Mesodermal cell (in vitro differentiated cells): Measurements from ENCODE around the gene PARD6A.

Source experiments
- H3K27ac ChIP-seq: 2 replicates; pipeline ENCODE4 v1.7.0; 2013; ENCODE audit warnings: mild to moderate bottlenecking, low read depth, low read length, moderate library complexity; ENCODE audit not compliant: severe bottlenecking
- H3K36me3 ChIP-seq: 2 replicates; pipeline ENCODE4 v1.7.1; 2013; ENCODE audit warnings: mild to moderate bottlenecking, low read length, moderate library complexity; ENCODE audit not compliant: control insufficient read depth, insufficient read depth
- H3K4me1 ChIP-seq: one replicate; pipeline ENCODE4 v1.7.1; 2013; ENCODE audit warnings: mild to moderate bottlenecking, low read length; ENCODE audit not compliant: insufficient read depth, control insufficient read depth, poor library complexity, severe bottlenecking
- H3K4me3 ChIP-seq: 2 replicates; pipeline ENCODE4 v1.7.0; 2013; ENCODE audit warnings: low read length, control low read depth, mild to moderate bottlenecking; ENCODE audit not compliant: insufficient read depth, poor library complexity, severe bottlenecking; ENCODE audit errors: extremely low read depth
- H3K9me3 ChIP-seq: 2 replicates; pipeline ENCODE4 v1.7.1; 2013; ENCODE audit warnings: mild to moderate bottlenecking, low read length, moderate library complexity; ENCODE audit not compliant: control insufficient read depth
- WGBS, 2 experiments: methylation state at CpG; one replicate each; pipeline ENCODE4 v1.1.5; 2013; ENCODE audit warnings: missing lambda C conversion rate in 2 of 2; ENCODE audit not compliant: insufficient coverage in 2 of 2; 5-methylcytosine and 5-hydroxymethylcytosine counted together

Gene PARD6A

DNA sequence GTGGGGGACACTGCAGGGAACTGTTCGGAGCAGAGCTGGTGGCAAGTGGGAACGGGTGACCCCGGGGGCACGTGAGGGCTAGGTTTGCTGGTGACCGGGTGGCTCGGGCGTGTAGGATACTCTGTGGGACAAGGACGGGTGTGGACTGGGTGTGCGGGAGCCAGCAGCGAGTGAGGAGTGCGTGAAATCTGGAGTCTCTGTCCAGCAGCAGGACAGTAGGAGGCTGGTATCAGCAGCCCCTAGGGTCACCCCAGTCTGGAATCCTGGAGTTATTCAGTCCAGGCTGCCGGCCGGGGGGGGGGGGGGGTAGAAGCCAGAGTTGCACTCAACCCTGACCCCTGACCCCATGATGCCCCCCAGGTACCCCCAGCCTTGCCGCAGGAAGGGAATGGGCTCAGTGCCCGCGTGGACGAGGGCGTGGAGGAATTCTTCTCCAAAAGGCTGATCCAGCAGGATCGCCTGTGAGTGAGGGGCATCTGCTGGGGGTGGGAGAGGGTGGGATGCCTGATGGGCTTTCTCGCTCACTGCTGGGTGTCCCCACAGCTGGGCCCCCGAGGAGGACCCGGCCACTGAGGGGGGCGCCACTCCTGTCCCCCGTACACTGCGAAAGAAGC lies 6.9 kb upstream of the PARD6A start:
- Histone ChIP-seq H3K4me3 (peak overlapping the region; percentile 52), H3K36me3 (peaks cover 12% of the 10 kb centered on the region), H3K4me1 (no peaks in the 10 kb centered on the region), H3K27ac (no peak overlapping the region), H3K9me3 (no peaks in the 10 kb centered on the region)
- 42 to 54% methylated on average over 11 to 18 of the region's 25 CpGs for WGBS, 2 experiments

DNA sequence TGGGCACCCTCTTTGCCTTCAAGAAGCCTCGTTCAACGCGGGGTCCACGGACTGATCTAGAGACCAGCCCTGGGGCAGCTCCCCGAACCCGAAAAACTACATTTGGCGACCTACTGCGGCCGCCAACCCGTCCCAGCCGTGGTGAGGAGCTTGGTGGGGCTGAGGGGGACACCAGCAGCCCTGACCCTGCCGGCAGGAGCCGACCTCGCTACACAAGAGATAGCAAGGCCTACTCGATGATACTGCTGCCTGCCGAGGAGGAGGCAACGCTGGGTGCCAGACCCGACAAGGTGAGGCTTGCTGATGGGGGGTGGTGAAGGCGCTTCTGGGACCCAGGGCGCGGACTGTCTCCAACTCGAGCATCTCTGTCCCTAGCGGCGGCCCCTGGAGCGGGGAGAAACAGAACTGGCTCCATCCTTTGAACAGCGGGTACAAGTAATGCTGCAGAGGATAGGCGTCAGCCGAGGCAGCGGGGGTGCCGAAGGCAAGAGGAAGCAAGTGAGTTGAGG lies 6.3 kb upstream of the PARD6A start:
- H3K9me3 ChIP-seq, result no peaks in the 10 kb centered on the region
- H3K27ac ChIP-seq, result no peak overlapping the region
- no peak overlapping the region for H3K4me3 ChIP-seq
- H3K36me3 ChIP-seq, result peaks cover 14% of the 10 kb centered on the region
- H3K4me1 ChIP-seq, result no peaks in the 10 kb centered on the region
- WGBS, 2 experiments, result 91 to 93% methylated on average over 28 to 30 of the region's 30 CpGs

DNA sequence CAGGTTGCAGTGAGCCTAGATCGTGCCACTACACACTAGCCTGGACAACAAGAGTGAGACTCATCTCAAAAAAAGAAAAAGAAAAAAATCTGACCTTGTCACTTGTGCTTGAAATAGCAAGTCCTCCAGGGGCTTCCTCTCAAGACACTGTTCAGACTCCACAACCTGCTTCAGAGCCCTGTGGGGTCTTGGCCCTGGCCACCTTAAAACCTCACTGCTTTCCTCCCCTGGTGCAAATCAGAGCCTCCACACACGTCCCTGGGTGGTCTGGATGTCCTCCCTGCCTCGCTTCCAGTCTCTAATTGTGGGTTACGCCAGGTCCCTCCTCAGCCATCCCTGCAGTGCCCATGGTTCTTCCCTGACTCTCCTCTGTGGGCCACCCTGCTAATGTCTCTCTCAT lies 5.4 kb upstream of the PARD6A start:
- H3K4me1 ChIP-seq, result no peaks in the 10 kb centered on the region
- 85 to 90% methylated on average over 4 of the region's 4 CpGs for WGBS, 2 experiments
- no peaks in the 10 kb centered on the region for H3K9me3 ChIP-seq
- peaks cover 14% of the 10 kb centered on the region for H3K36me3 ChIP-seq
- H3K27ac ChIP-seq, result no peak overlapping the region
- H3K4me3 ChIP-seq, result no peak overlapping the region

DNA sequence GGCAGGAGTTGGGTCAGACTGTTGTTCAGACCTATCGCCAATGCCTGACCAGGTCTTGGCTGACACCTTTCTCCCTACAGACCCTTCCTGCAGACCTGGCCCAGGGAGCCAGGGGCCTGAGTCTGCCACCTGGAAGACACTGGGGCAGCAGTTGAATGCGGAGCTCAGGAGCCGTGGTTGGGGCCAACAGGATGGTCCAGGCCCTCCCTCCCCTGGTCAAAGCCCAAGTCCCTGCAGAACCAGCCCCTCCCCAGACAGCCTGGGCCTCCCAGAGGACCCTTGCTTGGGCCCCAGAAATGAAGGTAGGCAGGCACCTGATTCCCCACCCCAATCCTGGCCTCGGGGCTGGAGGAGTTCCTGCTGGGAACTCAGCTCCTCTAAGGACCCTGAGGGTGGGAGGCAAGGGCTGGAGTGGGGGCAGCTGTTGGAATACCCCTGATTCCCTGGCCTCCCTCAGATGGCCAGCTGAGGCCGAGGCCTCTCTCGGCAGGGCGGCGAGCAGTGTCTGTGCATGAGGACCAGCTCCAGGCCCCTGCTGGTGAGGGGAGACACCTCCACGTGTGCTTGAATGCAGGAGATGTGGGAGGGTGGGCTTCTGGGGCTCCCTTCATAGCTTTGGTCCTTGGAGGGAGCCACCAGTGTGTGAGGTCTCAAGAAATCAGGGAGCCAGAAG lies 4.3 kb upstream of the PARD6A start:
- Histone ChIP-seq H3K4me3 (no peak overlapping the region), H3K27ac (no peak overlapping the region), H3K4me1 (no peaks in the 10 kb centered on the region), H3K36me3 (peaks cover 14% of the 10 kb centered on the region), H3K9me3 (no peaks in the 10 kb centered on the region)
- 87 to 92% methylated on average over 6 to 8 of the region's 9 CpGs for WGBS, 2 experiments

DNA sequence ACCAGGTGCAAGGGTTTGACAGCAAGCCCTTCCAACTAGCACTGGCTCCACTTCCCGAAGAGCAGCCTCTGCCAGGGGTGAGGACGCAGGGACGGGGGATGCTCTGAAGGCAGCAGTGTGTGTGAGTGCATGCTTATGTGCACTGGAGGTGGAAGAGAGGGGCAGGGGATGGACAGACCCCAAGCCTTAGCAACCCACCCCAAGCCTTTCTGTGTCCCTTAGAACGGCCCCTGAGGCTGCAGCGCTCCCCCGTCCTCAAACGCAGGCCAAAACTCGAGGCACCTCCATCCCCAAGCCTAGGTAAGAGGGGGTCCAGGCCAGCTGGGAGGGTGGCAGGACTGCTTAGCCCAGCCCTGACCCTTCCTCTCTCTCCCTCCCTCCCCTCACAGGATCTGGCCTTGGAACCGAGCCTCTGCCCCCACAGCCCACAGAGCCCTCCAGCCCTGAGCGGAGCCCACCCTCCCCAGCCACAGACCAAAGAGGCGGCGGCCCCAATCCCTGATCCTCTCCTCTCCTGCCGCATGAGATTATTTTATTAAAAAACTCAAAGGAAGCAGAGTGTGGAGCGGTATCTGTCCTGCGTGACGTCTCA lies 3.6 kb upstream of the PARD6A start:
- no peak overlapping the region for H3K4me3 ChIP-seq
- H3K4me1 ChIP-seq, result no peaks in the 10 kb centered on the region
- no peaks in the 10 kb centered on the region for H3K9me3 ChIP-seq
- WGBS, 2 experiments, result 93% methylated on average over 7 to 10 of the region's 16 CpGs
- H3K27ac ChIP-seq, result no peak overlapping the region
- H3K36me3 ChIP-seq, result peaks cover 18% of the 10 kb centered on the region

DNA sequence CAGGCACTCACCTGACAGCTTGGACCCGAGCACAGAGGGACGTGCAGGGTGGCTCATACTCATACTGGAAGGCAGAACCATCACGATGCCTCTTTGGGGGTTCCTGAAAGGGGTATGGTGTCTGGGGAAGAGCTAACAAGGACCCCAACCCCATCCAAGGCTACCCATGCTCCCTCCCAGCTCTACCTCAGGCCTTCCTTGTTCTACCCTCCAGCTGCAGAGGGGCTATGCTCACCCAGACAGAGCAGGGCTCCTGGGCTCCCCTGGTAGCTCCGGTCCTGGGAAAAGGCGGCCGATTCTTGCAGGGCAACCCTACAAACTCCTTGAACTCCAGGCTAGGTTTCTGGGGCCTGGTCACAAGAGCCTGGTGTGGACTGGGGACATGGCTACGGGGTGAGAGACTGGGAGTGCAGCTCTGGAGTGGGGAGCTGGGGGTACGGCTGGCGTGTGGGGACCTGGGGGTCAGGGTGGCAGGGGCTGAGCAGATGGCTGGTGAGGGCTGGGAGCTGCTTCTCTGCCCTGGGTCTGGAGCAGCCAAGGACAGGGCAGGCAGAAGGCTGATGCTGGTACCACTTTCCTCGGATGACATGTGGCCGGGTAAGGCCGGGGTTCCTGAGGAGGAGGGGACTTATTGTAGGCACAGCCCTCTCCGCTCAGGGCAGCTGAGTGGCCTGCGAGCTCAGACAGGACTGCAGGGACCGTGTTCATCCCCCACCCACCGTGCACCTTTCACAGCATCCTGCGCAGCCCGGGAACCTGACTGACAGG lies 2.8 kb upstream of the PARD6A start:
- H3K27ac ChIP-seq, result no peak overlapping the region

DNA sequence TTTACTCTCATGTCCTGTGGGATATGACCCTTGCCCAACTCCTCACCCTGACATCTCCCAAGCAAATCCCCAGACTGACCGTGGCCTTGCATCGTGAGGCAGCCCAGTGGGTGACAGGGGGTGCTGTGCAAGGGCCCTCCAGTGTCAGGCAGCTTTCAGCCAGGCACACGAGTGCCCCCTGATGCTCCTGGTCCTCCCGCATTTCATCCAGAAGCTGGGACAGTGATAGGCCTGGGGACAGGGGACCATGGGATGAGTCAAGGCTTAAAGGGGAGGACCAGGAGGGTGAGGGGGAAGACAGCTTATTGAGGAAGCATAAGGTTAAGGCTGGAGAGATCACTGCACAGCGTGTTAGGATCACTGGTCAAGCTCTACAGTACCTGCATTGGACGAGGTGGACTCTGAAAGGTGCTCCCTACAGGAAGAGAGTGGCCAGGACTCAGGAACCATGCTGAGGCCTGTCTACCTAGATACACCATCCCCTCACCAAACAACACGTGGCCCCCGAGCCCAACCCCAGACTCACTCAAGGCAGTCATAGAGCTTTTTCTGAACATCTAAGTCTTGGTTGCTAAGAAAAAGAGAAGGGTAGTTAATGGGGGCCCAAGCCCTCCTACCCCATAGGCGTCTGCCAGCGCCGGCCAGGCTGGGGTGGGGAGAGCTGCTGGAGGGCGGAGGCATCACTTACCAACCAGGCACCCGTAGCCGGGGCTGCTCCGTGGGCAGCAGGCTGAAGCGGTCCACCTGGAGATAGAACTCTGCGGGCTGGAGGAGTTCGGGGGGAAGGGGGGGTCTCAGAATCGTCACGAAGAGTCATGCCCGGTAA lies 1.7 kb upstream of the PARD6A start:
- H3K27ac ChIP-seq, result no peak overlapping the region
- WGBS, 2 experiments, result 49 to 62% methylated on average over 6 to 12 of the region's 21 CpGs
- H3K36me3 ChIP-seq, result peaks cover 29% of the 10 kb centered on the region
- H3K4me1 ChIP-seq, result no peaks in the 10 kb centered on the region
- H3K4me3 ChIP-seq, result peak overlapping the region; percentile 79
- no peaks in the 10 kb centered on the region for H3K9me3 ChIP-seq

More for the DNA sequence above, 2.8 kb upstream of the PARD6A start:
- H3K36me3 ChIP-seq, result peaks cover 23% of the 10 kb centered on the region
- WGBS, 2 experiments, result 95 to 98% methylated on average over 12 to 14 of the region's 18 CpGs
- H3K9me3 ChIP-seq, result no peaks in the 10 kb centered on the region
- H3K4me3 ChIP-seq, result no peak overlapping the region
- H3K4me1 ChIP-seq, result no peaks in the 10 kb centered on the region

DNA sequence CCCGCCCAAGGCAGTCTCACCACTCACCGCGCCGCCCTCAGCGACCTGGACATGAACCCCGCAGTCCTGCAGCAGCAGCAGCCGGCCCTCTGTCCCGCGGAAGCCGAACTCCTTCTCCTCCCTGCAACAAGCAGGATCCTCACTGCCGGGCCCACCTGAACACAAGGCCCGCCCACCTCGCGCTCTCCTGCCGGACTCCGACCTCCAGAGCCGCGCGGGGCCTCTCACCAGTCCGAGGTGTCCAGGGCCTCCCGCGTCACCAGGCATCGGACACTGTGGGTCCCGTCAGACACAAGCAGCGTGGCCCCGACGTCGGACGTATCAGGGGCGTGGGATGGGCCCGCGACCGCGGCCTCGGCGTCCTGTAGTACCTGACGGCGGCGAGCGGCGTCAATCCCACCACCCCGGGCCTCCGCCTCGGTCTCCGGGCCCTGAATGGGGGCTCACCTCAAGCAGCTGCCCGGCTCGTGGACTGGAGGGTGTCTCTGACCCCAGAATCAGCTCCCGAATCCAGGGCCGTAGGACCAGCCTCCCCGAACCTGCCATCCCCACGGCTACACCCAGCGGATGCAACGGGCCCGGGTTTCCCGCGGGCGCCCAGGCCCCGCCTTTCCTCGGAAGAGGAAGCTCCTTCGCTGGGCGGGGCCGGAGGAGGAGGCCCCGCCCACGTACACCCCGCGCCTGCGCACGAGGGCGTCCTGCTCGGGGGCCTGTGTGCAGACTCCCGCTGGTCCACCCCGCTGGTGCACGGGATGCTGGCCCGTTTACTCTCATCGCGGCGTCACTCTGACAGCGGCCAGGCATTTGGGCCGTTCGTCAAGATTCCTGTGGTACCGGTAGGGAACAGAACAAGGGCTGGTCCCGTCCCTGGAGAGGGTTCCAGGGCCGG lies 841 bp upstream of the PARD6A start, which contains the start of gene ACD:
Gene ACD (minus strand): TSS at position 586 of the 889 bp plus-strand sequence. CDS start 40 bp downstream, at position 546.
- Histone ChIP-seq H3K4me1 (no peaks in the 10 kb centered on the region), H3K36me3 (peaks cover 32% of the 10 kb centered on the region), H3K4me3 (peak within 1 kb of the TSS; percentile 79), H3K27ac (peak within 1 kb of the TSS; percentile 85), H3K9me3 (no peaks in the 10 kb centered on the region)
- WGBS, 2 experiments, result 1% methylated on average over 78 of the region's 83 CpGs

DNA sequence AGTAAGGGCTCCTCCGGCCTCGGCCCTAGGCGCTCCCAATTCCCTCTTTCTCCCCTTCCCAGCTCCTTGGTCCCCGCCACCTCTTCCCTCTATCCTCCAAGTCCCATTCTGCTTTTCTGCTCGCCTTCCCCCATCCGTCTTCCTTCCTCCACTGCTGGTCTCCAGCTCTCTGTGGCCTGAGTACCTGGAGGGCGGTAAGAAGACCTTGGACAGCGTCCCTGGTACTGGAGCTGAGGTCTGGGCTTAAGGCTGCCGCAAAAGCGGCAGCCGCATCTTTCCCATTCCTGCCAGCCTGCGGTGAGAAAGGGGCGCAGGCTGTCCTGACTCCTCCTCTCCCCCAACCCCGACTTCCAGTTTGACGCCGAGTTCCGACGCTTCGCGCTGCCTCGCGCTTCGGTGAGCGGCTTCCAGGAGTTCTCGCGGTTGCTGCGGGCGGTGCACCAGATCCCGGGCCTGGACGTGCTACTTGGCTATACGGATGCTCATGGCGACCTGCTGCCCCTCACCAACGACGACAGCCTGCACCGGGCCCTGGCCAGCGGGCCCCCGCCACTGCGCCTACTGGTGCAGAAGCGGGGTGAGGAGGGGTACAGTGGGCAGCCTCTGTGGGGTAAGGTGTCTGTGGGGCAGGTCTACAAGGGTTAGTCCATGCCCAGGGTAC lies 471 bp downstream of the PARD6A start:
- H3K36me3 ChIP-seq, result peaks cover 32% of the 10 kb centered on the region
- H3K9me3 ChIP-seq, result no peaks in the 10 kb centered on the region
- 13 to 24% methylated on average over 34 to 37 of the region's 39 CpGs for WGBS, 2 experiments
- no peak overlapping the region for H3K27ac ChIP-seq
- H3K4me3 ChIP-seq, result peak overlapping the region; percentile 79
- H3K4me1 ChIP-seq, result peaks cover 6% of the 10 kb centered on the region
